CD14-positive monocyte (primary cell): Measurements from ENCODE around the gene PBOV1. TPM values are rescaled to one million over a fixed set of nuclear protein-coding genes. Genes with fewer than 3 reads are reported as not detected.

ENCODE experiments used
- DNase-seq, 3 donors: peaks; one replicate each; pipeline ENCODE4 v3.0.0-alpha.2; 2011 to 2022
- H2AFZ ChIP-seq: 2 replicates; pipeline ENCODE4 v1.6.0; 2012; ENCODE audit warnings: mild to moderate bottlenecking, low read depth, low read length, inconsistent platforms; ENCODE audit not compliant: insufficient read depth, poor library complexity, severe bottlenecking
- H3K27ac ChIP-seq, 2 donors: 1 replicate in 1 of 2; 2 replicates in 1 of 2; pipeline ENCODE4 v1.5.1; 2012 to 2013; ENCODE audit warnings: low read length in 2 of 2, control low read depth in 1 of 2, inconsistent platforms in 1 of 2, low read depth in 1 of 2, mild to moderate bottlenecking in 1 of 2
- H3K27me3 ChIP-seq, 2 donors: one replicate each; pipeline versions ENCODE4 v1.6.0 to v1.6.1; 2011 to 2013; ENCODE audit warnings: low read length in 2 of 2; ENCODE audit not compliant: control insufficient read depth in 2 of 2, insufficient read depth in 2 of 2
- H3K36me3 ChIP-seq, 2 donors: replicated peaks in 1 of 2; 1 replicate in 1 of 2; 2 replicates in 1 of 2; pipeline versions ENCODE4 v1.5.1 to v1.6.1; 2012 to 2013; ENCODE audit warnings: low read length in 2 of 2, control low read depth in 1 of 2, inconsistent platforms in 1 of 2, mild to moderate bottlenecking in 1 of 2; ENCODE audit not compliant: insufficient read depth in 2 of 2, control insufficient read depth in 1 of 2
- H3K4me1 ChIP-seq, 2 donors: 1 replicate in 1 of 2; 2 replicates in 1 of 2; pipeline versions ENCODE4 v1.5.1 to v1.6.1; 2012 to 2013; ENCODE audit warnings: low read length in 2 of 2, control low read depth in 1 of 2, inconsistent platforms in 1 of 2, mild to moderate bottlenecking in 1 of 2, moderate library complexity in 1 of 2; ENCODE audit not compliant: insufficient read depth in 2 of 2, control insufficient read depth in 1 of 2
- H3K4me2 ChIP-seq: replicated peaks from 2 replicates; pipeline ENCODE3; 2012; ENCODE audit warnings: low read length, moderate library complexity, mild to moderate bottlenecking; ENCODE audit not compliant: poor library complexity, severe bottlenecking; ENCODE audit errors: extremely low read depth
- H3K4me3 ChIP-seq, 3 experiments: fragments of 200-600 bp in 1 of 3; sonication (generic) in 1 of 3; replicated peaks in 1 of 3; 1 replicate in 2 of 3; 2 replicates in 1 of 3; pipeline ENCODE4 v1.5.1; 2011 to 2013; ENCODE audit warnings: low read length in 3 of 3, mild to moderate bottlenecking in 3 of 3, control low read depth in 2 of 3, low read depth in 2 of 3, inconsistent platforms in 1 of 3, moderate library complexity in 1 of 3
- H3K79me2 ChIP-seq: 2 replicates; pipeline ENCODE4 v1.6.0; 2012; ENCODE audit warnings: mild to moderate bottlenecking, control low read depth, inconsistent platforms, low read length, moderate library complexity; ENCODE audit not compliant: insufficient read depth
- H3K9ac ChIP-seq: 2 replicates; pipeline ENCODE4 v1.6.0; 2017; ENCODE audit warnings: low read length, mild to moderate bottlenecking; ENCODE audit not compliant: insufficient read depth, poor library complexity, severe bottlenecking
- H3K9me3 ChIP-seq, 2 donors: replicated peaks in 1 of 2; 1 replicate in 1 of 2; 2 replicates in 1 of 2; pipeline versions ENCODE4 v1.5.1 to v1.6.1; 2012 to 2013; ENCODE audit warnings: low read length in 2 of 2, control low read depth in 1 of 2; ENCODE audit not compliant: control insufficient read depth in 1 of 2, insufficient read depth in 1 of 2
- H4K20me1 ChIP-seq: 2 replicates; pipeline ENCODE4 v1.6.0; 2012; ENCODE audit warnings: mild to moderate bottlenecking, low read length, control low read depth, moderate library complexity; ENCODE audit not compliant: insufficient read depth
- H3K27ac Mint-ChIP-seq, 7 donors: one replicate each; pipeline ENCODE4 v1.8.0; 2020; ENCODE audit warnings: mild to moderate bottlenecking in 7 of 7, mixed read lengths in 7 of 7, moderate library complexity in 6 of 7, inconsistent platforms in 2 of 7
- H3K27me3 Mint-ChIP-seq, 3 donors: one replicate each; pipeline ENCODE4 v1.8.0; 2021 to 2022; ENCODE audit warnings: low read depth in 3 of 3, mild to moderate bottlenecking in 3 of 3, mixed read lengths in 3 of 3, moderate library complexity in 3 of 3, inconsistent platforms in 1 of 3
- H3K36me3 Mint-ChIP-seq, 2 donors: one replicate each; pipeline ENCODE4 v1.8.0; 2020; ENCODE audit warnings: mixed read lengths in 2 of 2, inconsistent platforms in 1 of 2, mild to moderate bottlenecking in 1 of 2
- H3K4me1 Mint-ChIP-seq: one replicate; pipeline ENCODE4 v1.8.0; 2020; ENCODE audit warnings: mild to moderate bottlenecking, mixed read lengths
- H3K4me3 Mint-ChIP-seq, 2 donors: one replicate each; pipeline ENCODE4 v1.8.0; 2020; ENCODE audit warnings: mild to moderate bottlenecking in 2 of 2, mixed read lengths in 2 of 2, moderate library complexity in 1 of 2
- H3K9me3 Mint-ChIP-seq, 7 donors: one replicate each; pipeline ENCODE4 v1.8.0; 2020 to 2022; ENCODE audit warnings: mixed read lengths in 7 of 7, mild to moderate bottlenecking in 6 of 7, moderate library complexity in 6 of 7, inconsistent platforms in 2 of 7
- CTCF ChIP-seq: fragments of 200-600 bp; IDR thresholded peaks from one replicate; pipeline ENCODE4 v1.8.0; 2022; ENCODE audit warnings: antibody characterized with exemption, mild to moderate bottlenecking
- WGBS: methylation state at CpG from one replicate; pipeline ENCODE4 v1.1.5; 2013; ENCODE audit warnings: missing lambda C conversion rate; ENCODE audit not compliant: insufficient coverage; 5-methylcytosine and 5-hydroxymethylcytosine counted together
- intact Hi-C, 2 donors: fragments of 100-400 bp; cut with micrococcal nuclease; formaldehyde crosslinking; loops; one replicate each; pipeline versions ENCODE4 v1.15.0 to v1.15.1; 2023
- polyA plus RNA-seq, 3 donors: library from polyadenylated mRNA; depleted of rRNA in 1 of 3; unstranded in 2 of 3; stranded (reverse) in 1 of 3; fragments of 300-500 nt in 2 of 3; fragments of >200 nt in 1 of 3; fragmentation: Illumina TruSeq in 2 of 3; gene quantifications; 1 replicate in 2 of 3; 2 replicates in 1 of 3; pipeline ENCODE4 v1.2.3, GENCODE V29; 2012 to 2021

The PBOV1 gene
- polyA plus RNA-seq, 3 donors: not detected

- intact Hi-C loops: no loop called here
- no peaks in the 10 kb centered on the region for H3K9me3 ChIP-seq
- TF ChIP-seq CTCF: no peak
- no peak overlapping the region for H3K4me2 ChIP-seq
- H4K20me1 ChIP-seq: no peaks in the 10 kb centered on the region
- H3K4me3 ChIP-seq: no peak overlapping the region
- Mint-ChIP-seq H3K4me3 (no peak overlapping the region), H3K27me3 (peaks cover 3% of the 10 kb centered on the region in 3 donors), H3K9me3 (peaks cover 0 to 13% (median 3%) of the 10 kb centered on the region in 7 donors), H3K27ac (no peak overlapping the region), H3K36me3 (no peaks in the 10 kb centered on the region), H3K4me1 (no peaks in the 10 kb centered on the region)
- H3K27me3 ChIP-seq: no peaks in the 10 kb centered on the region
- 83% methylated on average over 5 of the region's 6 CpGs for WGBS
- no peaks in the 10 kb centered on the region for H3K36me3 ChIP-seq
- H3K4me1 ChIP-seq: no peaks in the 10 kb centered on the region
- no peak overlapping the region for H3K9ac ChIP-seq
- H3K27ac ChIP-seq: no peak overlapping the region
- H3K79me2 ChIP-seq: no peaks in the 10 kb centered on the region
- no peak for DNase-seq
- no peak overlapping the region for H2AFZ ChIP-seq
These were observed 19.7 kb downstream of the PBOV1 start for GRCh38 chr6:138198430-138199091.

- no peak for TF ChIP-seq CTCF
- intact Hi-C loops: no loop called here
- H3K27me3 Mint-ChIP-seq: peaks cover 2 to 3% (median 3%) of the 10 kb centered on the region in 3 donors
These were observed 20.7 kb downstream of the PBOV1 start for GRCh38 chr6:138197570-138197969.

More at GRCh38 chr6:138197570-138197969, 20.7 kb downstream of the PBOV1 start:
- Mint-ChIP-seq H3K4me1 (no peaks in the 10 kb centered on the region), H3K36me3 (no peaks in the 10 kb centered on the region), H3K27ac (no peak overlapping the region), H3K4me3 (no peak overlapping the region), H3K9me3 (peaks cover 0 to 10% (median 3%) of the 10 kb centered on the region in 7 donors)
- WGBS: 95% methylated on average over 4 of the region's 7 CpGs
- DNase-seq: no peak
- Histone ChIP-seq H3K27me3 (no peaks in the 10 kb centered on the region), H3K9me3 (no peaks in the 10 kb centered on the region), H3K4me3 (no peak overlapping the region), H3K4me2 (no peak overlapping the region), H3K9ac (no peak overlapping the region), H2AFZ (no peak overlapping the region), H3K4me1 (no peaks in the 10 kb centered on the region), H3K36me3 (no peaks in the 10 kb centered on the region), H3K79me2 (no peaks in the 10 kb centered on the region), H4K20me1 (no peaks in the 10 kb centered on the region), H3K27ac (no peak overlapping the region)
